Measurements from ENCODE around the gene ZNG1A.
"Not testable (repeated sequence)": the region's sequence is repeated elsewhere in the genome, so short reads cannot be mapped to it uniquely, and the experiment has no call there.

Gene ZNG1A

DNA sequence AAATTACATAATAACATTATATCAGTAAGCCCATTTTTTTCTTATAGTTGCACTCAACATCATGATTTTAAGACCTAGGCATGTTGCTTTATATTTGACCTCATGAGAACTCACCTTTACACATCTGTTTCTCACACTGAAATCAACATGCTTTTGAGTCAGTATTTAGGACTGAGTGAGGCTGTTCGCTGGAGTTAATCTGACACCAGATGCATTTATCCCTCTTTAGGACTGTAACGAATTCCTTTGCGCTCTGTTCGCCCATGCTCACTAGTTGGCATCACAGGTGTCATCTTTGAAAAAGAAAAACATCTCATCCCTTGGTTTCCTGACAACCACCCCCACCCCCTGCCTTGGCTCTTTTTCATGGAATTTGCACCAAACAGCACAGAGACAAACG is 84.9 kb downstream of the ZNG1A start:
- DNase-seq = not testable (repeated sequence)

DNA sequence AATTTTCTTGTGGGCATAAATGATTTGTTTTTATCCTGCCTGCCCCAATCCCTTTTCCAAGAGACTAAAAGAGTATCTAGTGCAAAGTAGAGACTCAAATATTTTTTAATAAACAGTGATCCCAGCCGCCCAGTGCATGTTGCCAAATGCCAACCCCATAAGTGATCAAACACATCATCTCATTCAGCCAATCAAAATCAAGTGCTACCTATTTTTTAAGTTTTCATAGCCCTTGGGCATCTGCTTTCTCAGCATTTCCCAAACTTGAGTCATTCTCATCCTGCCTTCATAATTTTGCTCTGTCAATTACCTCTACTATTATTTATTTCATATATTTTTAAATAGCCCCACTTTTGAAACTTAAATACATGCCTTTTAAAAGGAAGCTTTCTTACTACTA is 88.0 kb downstream of the ZNG1A start:
- DNase-seq = not testable (repeated sequence)

DNA sequence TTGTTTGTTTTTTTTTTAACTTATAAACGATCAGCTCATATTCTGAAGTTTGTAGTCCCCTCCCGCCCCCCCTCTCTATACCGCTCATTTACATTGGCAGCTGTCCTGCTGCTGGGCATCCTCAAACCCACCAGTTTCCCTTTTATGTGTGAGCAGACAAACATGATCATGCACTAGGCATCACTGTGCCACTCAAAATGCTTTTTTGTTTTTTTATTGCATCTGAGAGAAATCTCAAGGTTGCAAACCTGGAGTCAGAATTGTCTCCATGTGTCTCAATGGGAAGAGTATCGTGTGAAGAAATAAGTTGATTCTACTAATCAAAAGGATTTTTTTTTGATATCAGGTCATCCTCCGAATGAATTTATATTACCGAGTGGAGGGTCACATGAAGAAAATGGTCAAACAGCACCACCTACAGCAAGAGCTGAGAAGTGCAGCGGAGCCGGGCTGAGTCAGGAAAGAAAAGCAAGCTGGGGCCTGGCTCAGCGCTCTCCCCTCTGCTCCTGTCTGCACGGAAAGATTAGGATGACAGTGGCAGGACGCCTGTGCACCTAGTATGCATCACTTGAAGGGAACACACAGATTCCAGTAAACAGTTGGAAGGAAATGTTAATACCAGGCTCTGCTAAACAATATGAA is 90.3 kb downstream of the ZNG1A start:
- not testable (repeated sequence) for DNase-seq

DNA sequence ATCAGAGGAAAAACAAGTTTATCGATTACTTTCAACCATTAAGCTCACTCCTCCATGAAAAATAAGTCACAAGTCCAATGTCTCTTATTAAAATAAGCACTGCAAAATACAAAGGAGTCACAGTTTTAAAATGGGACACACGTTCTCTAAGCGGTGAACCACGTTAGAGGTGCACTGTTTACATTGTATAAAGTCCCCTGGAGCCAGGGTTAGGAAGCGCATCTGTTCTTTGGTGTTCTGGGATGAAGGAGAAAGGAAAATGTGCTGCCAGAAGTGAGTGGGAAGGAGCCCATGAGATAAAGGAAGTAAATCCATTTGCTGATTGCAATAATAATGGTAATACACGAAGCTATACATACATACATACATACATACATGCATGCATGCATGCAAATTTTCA is 91.0 kb downstream of the ZNG1A start:
- not testable (repeated sequence) for DNase-seq

GRCh38 chr9:87105-87504 is 91.8 kb downstream of the ZNG1A start:
- not testable (repeated sequence) for DNase-seq

DNA sequence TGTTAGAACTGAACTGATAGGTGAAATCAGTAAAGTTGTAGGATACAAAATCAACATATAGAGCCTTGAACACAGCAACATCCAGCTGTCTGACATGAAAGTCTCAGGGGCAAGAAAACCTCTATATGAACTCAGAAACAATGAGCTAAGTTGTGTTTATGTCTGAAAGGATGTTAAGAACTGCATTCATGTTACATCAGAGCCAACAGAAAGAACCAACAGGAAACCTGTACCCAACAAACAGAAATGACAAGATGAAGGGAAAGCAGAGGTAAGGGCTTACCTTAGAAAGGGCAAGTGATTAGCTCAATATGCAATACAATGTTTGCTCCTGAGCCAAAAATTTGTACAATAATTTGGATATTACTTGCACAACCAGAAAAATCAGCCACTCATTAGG is 92.2 kb downstream of the ZNG1A start:
- DNase-seq = not testable (repeated sequence)

GRCh38 chr9:82932-83689 is 95.7 kb downstream of the ZNG1A start:
- DNase-seq = not testable (repeated sequence)

DNA sequence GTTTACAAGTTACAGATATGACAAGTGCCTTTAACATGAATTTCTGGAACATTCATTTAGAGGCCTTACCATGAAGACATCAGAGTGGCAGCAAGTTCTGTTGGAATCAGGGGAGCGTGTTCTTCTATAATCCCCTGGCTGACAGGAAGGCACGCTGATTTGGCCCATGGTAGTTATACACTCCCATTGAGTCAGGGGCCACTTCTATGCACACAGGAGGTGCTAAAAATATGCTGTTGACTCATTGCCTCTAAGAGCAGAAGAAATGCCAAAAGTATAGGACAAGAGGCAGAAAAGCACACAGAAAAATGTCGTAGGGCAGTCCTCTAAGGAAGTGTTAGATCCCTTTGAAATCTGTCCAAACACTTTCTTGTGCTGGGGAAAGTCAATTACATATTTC is 100.5 kb downstream of the ZNG1A start:
- DNase-seq = not testable (repeated sequence)

GRCh38 chr9:76389-76788 is 102.5 kb downstream of the ZNG1A start:
- not testable (repeated sequence) for DNase-seq

GRCh38 chr9:73900-74525 is 104.8 kb downstream of the ZNG1A start:
- not testable (repeated sequence) for DNase-seq

- DNase-seq = peak; percentile 22
Measured at GRCh38 chr9:73076-73899, 105.6 kb downstream of the ZNG1A start.

Measured in activated CD8-positive, alpha-beta memory T cell treated with anti-CD3 and anti-CD28 coated beads, Interleukin-2, amount 50 U/mL, for 4 hours (primary cell).